Gastrocnemius medialis (tissue), 4 donors: ENCODE results near the gene NAXD.

ENCODE experiments used
- POLR2A ChIP-seq, 2 donors: fragments of 450-650 bp; IDR thresholded peaks; one replicate each; pipeline ENCODE4 v1.6.1; 2017; ENCODE audit warnings: antibody characterized with exemption in 2 of 2, mild to moderate bottlenecking in 2 of 2, moderate library complexity in 2 of 2
- TF ChIP-seq, protein P1 (sequence below), 5 experiments: fragments of 450-650 bp in 3 of 5; fragments of 200-600 bp in 2 of 5; sonication (generic) in 2 of 5; IDR thresholded peaks in 4 of 5; conservative IDR thresholded peaks in 1 of 5; 1 replicate in 4 of 5; 2 replicates in 1 of 5; pipeline ENCODE4 v1.5.1; 2016 to 2019; ENCODE audit warnings: antibody characterized with exemption in 5 of 5, mild to moderate bottlenecking in 3 of 5, moderate library complexity in 3 of 5

DNA sequence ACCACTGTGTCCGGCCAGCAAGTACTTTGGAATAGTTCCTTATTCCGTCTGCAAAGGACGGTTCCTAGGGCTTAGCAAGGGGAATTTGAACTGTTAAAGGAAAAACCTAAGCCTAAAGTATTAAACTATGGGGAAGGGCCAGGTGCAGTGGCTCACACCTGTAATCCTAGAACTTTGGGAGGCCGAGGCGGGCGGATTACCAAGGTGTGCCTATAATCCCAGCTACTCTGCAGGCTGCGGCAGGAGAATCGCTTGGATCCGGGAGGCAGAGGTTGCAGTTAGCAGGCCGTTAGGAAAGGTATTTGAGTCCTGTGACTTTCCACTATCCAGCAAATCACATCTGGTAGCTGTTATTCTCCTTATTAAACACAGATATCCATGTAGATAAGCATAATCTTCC, 44.5 kb upstream of the NAXD start:
- TF ChIP-seq, protein P1, sequence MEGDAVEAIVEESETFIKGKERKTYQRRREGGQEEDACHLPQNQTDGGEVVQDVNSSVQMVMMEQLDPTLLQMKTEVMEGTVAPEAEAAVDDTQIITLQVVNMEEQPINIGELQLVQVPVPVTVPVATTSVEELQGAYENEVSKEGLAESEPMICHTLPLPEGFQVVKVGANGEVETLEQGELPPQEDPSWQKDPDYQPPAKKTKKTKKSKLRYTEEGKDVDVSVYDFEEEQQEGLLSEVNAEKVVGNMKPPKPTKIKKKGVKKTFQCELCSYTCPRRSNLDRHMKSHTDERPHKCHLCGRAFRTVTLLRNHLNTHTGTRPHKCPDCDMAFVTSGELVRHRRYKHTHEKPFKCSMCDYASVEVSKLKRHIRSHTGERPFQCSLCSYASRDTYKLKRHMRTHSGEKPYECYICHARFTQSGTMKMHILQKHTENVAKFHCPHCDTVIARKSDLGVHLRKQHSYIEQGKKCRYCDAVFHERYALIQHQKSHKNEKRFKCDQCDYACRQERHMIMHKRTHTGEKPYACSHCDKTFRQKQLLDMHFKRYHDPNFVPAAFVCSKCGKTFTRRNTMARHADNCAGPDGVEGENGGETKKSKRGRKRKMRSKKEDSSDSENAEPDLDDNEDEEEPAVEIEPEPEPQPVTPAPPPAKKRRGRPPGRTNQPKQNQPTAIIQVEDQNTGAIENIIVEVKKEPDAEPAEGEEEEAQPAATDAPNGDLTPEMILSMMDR (IDR thresholded peaks at IDR 0.05 in 4 of 5, conservative IDR thresholded peaks at IDR 0.05 in 1 of 5): no peak
- no peak for TF ChIP-seq POLR2A (IDR thresholded peaks at IDR 0.05)
